GM23338 (cell line): ENCODE results near the gene KLF2. TPM values are rescaled to one million over a fixed set of nuclear protein-coding genes. Genes with fewer than 3 reads are reported as not detected.
A peak's percentile ranks its signal among the peaks of the same experiment; 100 is the strongest.

Experiments
- ATAC-seq: fragments of 200-7000 bp; cut with Tn5 transposase; 3 replicates; pipeline ENCODE4 v1.9.1; 2020
- DNase-seq: peaks from one replicate; pipeline ENCODE4 v3.0.0-alpha.2; 2015; ENCODE audit warnings: low spot score
- H2AFZ ChIP-seq: fragments of 200-600 bp; sonication (generic); 2 replicates; pipeline ENCODE4 v1.8.0; 2016; ENCODE audit warnings: antibody characterized with exemption, mild to moderate bottlenecking, moderate library complexity
- H3F3A ChIP-seq: fragments of 200-600 bp; sonication (generic); replicated peaks from 2 replicates; pipeline ENCODE4 v1.8.0; 2017; ENCODE audit warnings: antibody characterized with exemption, mixed run types, low read depth
- H3K27ac ChIP-seq: fragments of 200-600 bp; sonication (generic); 2 replicates; pipeline ENCODE4 v1.6.1; 2016; ENCODE audit warnings: low read depth
- H3K27me3 ChIP-seq: fragments of 200-600 bp; sonication (generic); 2 replicates; pipeline ENCODE4 v1.8.0; 2016; ENCODE audit warnings: mild to moderate bottlenecking, mixed run types, moderate library complexity; ENCODE audit not compliant: insufficient read depth
- H3K36me3 ChIP-seq: fragments of 200-600 bp; sonication (generic); 2 replicates; pipeline ENCODE4 v1.8.0; 2016; ENCODE audit warnings: mild to moderate bottlenecking; ENCODE audit not compliant: insufficient read depth
- H3K4me1 ChIP-seq: fragments of 200-600 bp; sonication (generic); 2 replicates; pipeline ENCODE4 v1.8.0; 2016; ENCODE audit warnings: mild to moderate bottlenecking, moderate library complexity; ENCODE audit not compliant: insufficient read depth
- H3K4me2 ChIP-seq: fragments of 200-600 bp; sonication (generic); 2 replicates; pipeline ENCODE4 v1.7.1; 2017; ENCODE audit warnings: mixed run types
- H3K4me3 ChIP-seq: fragments of 200-600 bp; sonication (generic); 2 replicates; pipeline ENCODE4 v1.6.1; 2016; ENCODE audit warnings: mixed run types
- H3K79me2 ChIP-seq: fragments of 200-600 bp; sonication (generic); replicated peaks from 2 replicates; pipeline ENCODE4 v1.8.0; 2017; ENCODE audit warnings: mild to moderate bottlenecking; ENCODE audit not compliant: insufficient read depth
- H3K9me2 ChIP-seq: fragments of 200-600 bp; sonication (generic); 2 replicates; pipeline ENCODE4 v1.8.0; 2017; ENCODE audit not compliant: insufficient read depth
- H4K20me1 ChIP-seq: fragments of 200-600 bp; sonication (generic); replicated peaks from 2 replicates; pipeline ENCODE4 v1.8.0; 2017; ENCODE audit warnings: mild to moderate bottlenecking; ENCODE audit not compliant: insufficient read depth
- H3K27ac Mint-ChIP-seq: 2 replicates; pipeline ENCODE4 v1.8.0; 2020; ENCODE audit warnings: inconsistent platforms, mild to moderate bottlenecking, moderate library complexity, mixed read lengths
- H3K27me3 Mint-ChIP-seq: 3 replicates; pipeline ENCODE4 v1.8.0; 2022; ENCODE audit warnings: low read depth, mild to moderate bottlenecking, moderate library complexity, mixed read lengths, inconsistent platforms; ENCODE audit not compliant: insufficient read depth, poor library complexity
- H3K36me3 Mint-ChIP-seq: 3 replicates; pipeline ENCODE4 v1.8.0; 2021; ENCODE audit warnings: low read depth, mild to moderate bottlenecking, inconsistent platforms, moderate library complexity, mixed read lengths
- H3K4me1 Mint-ChIP-seq: 3 replicates; pipeline ENCODE4 v1.8.0; 2020; ENCODE audit warnings: mild to moderate bottlenecking, inconsistent platforms, mixed read lengths
- H3K4me3 Mint-ChIP-seq: 3 replicates; pipeline ENCODE4 v1.8.0; 2021; ENCODE audit warnings: moderate library complexity, mild to moderate bottlenecking, inconsistent platforms, mixed read lengths
- H3K9me3 Mint-ChIP-seq: 3 replicates; pipeline ENCODE4 v1.8.0; 2020; ENCODE audit warnings: moderate library complexity, mild to moderate bottlenecking, inconsistent platforms, mixed read lengths
- ETS1 ChIP-seq: IDR thresholded peaks from 2 replicates; pipeline ENCODE4 v1.6.1; 2016; ENCODE audit warnings: antibody characterized with exemption
- EZH2phosphoT487 ChIP-seq: fragments of 200-600 bp; sonication (generic); IDR thresholded peaks from one replicate; pipeline ENCODE4 v1.8.1; 2018; ENCODE audit warnings: antibody characterized with exemption; ENCODE audit not compliant: unreplicated experiment
- ZNF114 ChIP-seq: fragments of 250-450 bp; sonication (Bioruptor Pico); IDR thresholded peaks from 2 replicates; pipeline ENCODE4 v1.5.0; 2020; ENCODE audit warnings: mild to moderate bottlenecking, moderate library complexity
- ZNF462 ChIP-seq: fragments of 250-450 bp; sonication (Bioruptor Pico); IDR thresholded peaks from 2 replicates; pipeline ENCODE4 v1.5.0; 2020; ENCODE audit warnings: mild to moderate bottlenecking, moderate library complexity
- polyA plus RNA-seq: library from polyadenylated mRNA; unstranded; fragments of >200 nt; fragmentation: Nextera tagmentation; extraction: Ambion mirVana; gene quantifications from 2 replicates; pipeline ENCODE4 v1.2.1, GENCODE V29; 2016
- total RNA-seq: library from RNA; depleted of rRNA; stranded (reverse); fragments of >200 nt; shearing (Covaris generic); gene quantifications from 2 replicates; pipeline ENCODE4 v1.2.3, GENCODE V29; 2014
- TF ChIP-seq, protein P1 (sequence below): IDR thresholded peaks from one replicate; pipeline ENCODE4 v1.6.1; 2018; ENCODE audit warnings: antibody characterized with exemption; ENCODE audit not compliant: unreplicated experiment

KLF2 gene
- total and polyA plus RNA-seq, 2 experiments from 2014 or later: 0.90 TPM; not detected in 1

DNA sequence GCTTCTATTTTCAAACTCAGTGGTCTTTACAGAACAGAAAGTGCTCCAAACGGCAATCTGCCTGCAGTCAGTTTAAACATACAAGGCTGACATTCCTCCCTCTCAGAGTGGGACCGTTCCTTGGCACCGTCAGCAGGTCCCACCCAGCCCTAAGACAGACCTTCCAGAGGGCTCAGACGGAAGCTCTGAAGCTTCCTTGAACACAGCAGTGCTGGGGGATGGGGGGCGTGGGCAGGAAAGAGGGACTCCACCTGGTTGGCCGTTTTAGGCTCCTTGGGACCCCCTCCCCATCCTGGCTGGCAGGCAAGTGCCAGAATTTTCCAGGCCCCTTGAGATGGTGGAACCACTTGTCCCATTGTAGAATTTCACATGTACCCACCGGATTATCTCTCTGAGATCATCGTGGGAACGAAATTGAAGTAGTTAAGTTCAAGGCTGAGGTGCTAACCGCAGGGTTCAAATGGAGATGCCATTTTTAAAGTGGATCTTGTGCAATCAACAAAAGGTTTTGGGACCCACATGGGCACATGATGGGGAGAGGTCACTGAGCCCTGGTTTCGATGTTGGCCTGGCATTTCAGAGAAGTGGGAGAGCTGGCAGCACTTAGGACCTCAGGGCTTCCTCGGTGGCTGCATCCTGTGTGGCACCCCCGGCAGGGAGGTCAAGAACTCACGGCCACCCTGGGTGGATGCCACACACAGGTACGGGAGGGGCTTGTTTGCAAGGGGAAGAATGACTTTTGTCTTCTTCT is 46.2 kb downstream of the KLF2 start:
- no peaks in the 10 kb centered on the region for H3K9me3 Mint-ChIP-seq
- no peak overlapping the region; the same call in 1 of the 2 replicates for H3K27ac Mint-ChIP-seq
- TF ChIP-seq EZH2phosphoT487 (no peak), ZNF462 (CRISPR knock-in tag) (no peak), ETS1 (no peak), ZNF114 (CRISPR knock-in tag) (no peak)
- TF ChIP-seq, protein P1, sequence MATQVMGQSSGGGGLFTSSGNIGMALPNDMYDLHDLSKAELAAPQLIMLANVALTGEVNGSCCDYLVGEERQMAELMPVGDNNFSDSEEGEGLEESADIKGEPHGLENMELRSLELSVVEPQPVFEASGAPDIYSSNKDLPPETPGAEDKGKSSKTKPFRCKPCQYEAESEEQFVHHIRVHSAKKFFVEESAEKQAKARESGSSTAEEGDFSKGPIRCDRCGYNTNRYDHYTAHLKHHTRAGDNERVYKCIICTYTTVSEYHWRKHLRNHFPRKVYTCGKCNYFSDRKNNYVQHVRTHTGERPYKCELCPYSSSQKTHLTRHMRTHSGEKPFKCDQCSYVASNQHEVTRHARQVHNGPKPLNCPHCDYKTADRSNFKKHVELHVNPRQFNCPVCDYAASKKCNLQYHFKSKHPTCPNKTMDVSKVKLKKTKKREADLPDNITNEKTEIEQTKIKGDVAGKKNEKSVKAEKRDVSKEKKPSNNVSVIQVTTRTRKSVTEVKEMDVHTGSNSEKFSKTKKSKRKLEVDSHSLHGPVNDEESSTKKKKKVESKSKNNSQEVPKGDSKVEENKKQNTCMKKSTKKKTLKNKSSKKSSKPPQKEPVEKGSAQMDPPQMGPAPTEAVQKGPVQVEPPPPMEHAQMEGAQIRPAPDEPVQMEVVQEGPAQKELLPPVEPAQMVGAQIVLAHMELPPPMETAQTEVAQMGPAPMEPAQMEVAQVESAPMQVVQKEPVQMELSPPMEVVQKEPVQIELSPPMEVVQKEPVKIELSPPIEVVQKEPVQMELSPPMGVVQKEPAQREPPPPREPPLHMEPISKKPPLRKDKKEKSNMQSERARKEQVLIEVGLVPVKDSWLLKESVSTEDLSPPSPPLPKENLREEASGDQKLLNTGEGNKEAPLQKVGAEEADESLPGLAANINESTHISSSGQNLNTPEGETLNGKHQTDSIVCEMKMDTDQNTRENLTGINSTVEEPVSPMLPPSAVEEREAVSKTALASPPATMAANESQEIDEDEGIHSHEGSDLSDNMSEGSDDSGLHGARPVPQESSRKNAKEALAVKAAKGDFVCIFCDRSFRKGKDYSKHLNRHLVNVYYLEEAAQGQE: no peak
- ATAC-seq (peak; percentile 32), DNase-seq (no peak)
- Histone ChIP-seq H3K4me2 (no peak overlapping the region), H3K4me3 (no peak overlapping the region), H2AFZ (no peak overlapping the region), H3K9me2 (no peaks in the 10 kb centered on the region), H3K79me2 (no peaks in the 10 kb centered on the region), H3K36me3 (no peaks in the 10 kb centered on the region), H3F3A (0 out of 2 replicates have a peak, but pooled peaks cover 3% of the 10 kb centered on the region), H3K4me1 (peaks cover 8% of the 10 kb centered on the region; the same call in 1 of the 2 replicates), H3K27ac (no peak overlapping the region), H3K27me3 (no peaks in the 10 kb centered on the region), H4K20me1 (0 out of 2 replicates have a peak, but pooled peaks cover 3% of the 10 kb centered on the region)
- H3K4me3 Mint-ChIP-seq: no peak overlapping the region
- H3K27me3 Mint-ChIP-seq: peaks cover 12% of the 10 kb centered on the region
- H3K36me3 Mint-ChIP-seq: peaks cover 22% of the 10 kb centered on the region
- H3K4me1 Mint-ChIP-seq: peaks cover 29% of the 10 kb centered on the region
